Gastrocnemius medialis (tissue), 4 donors: Measurements from ENCODE around the gene GRK1.

Experiments used
- CTCF ChIP-seq, 5 experiments: fragments of 450-650 bp in 3 of 5; fragments of 200-600 bp in 2 of 5; sonication (generic) in 2 of 5; IDR thresholded peaks in 4 of 5; conservative IDR thresholded peaks in 1 of 5; 1 replicate in 4 of 5; 2 replicates in 1 of 5; pipeline ENCODE4 v1.5.1; 2016 to 2019; ENCODE audit warnings: antibody characterized with exemption in 5 of 5, mild to moderate bottlenecking in 3 of 5, moderate library complexity in 3 of 5
- POLR2A ChIP-seq, 2 donors: fragments of 450-650 bp; IDR thresholded peaks; one replicate each; pipeline ENCODE4 v1.6.1; 2017; ENCODE audit warnings: antibody characterized with exemption in 2 of 2, mild to moderate bottlenecking in 2 of 2, moderate library complexity in 2 of 2

- TF ChIP-seq CTCF (IDR thresholded peaks at IDR 0.05 in 4 of 5, conservative IDR thresholded peaks at IDR 0.05 in 1 of 5) = no peak
- TF ChIP-seq POLR2A (IDR thresholded peaks at IDR 0.05) = no peak
Observed at GRCh38 chr13:113771709-113772331, 104.8 kb downstream of the GRK1 start.
